ENCODE results near the gene CRACR2B. TPM values are rescaled to one million over a fixed set of nuclear protein-coding genes. Genes with fewer than 3 reads are reported as not detected.

CRACR2B gene
- total and polyA plus RNA-seq, 2 of the 13 experiments (the other 11 are each of a cell fraction or from before 2014, with no cell fraction given) = 14.9 to 21.0 TPM

GRCh38 chr11:797296-798092, 30.2 kb upstream of the CRACR2B start (continued):
- TF ChIP-seq SALL2 (CRISPR knock-in tag; IDR thresholded peaks at IDR 0.05) (no peak), SNAPC4 (CRISPR knock-in tag; IDR thresholded peaks at IDR 0.05) (0 out of 2 replicates have a peak, but pooled peaks have one; percentile 5), ZNF430 (CRISPR knock-in tag; IDR thresholded peaks at IDR 0.05) (peak; percentile 60; the same call in 1 of the 2 replicates), ATF4 (CRISPR knock-in tag; IDR thresholded peaks at IDR 0.05) (no peak), ZNF234 (CRISPR knock-in tag; conservative IDR thresholded peaks at IDR 0.05) (0 out of 2 replicates have a peak, but pooled peaks have one; percentile 49), ZBTB20 (CRISPR knock-in tag; IDR thresholded peaks at IDR 0.05; ENCODE audit: borderline replicate concordance, low read depth) (peak; percentile 51; the same call in 1 of the 2 replicates), GABPB1 (CRISPR knock-in tag; IDR thresholded peaks at IDR 0.05) (no peak; the same call in 1 of the 2 replicates), ZNF737 (CRISPR knock-in tag; IDR thresholded peaks at IDR 0.05; ENCODE audit: borderline replicate concordance) (no peak), NPAS2 (CRISPR knock-in tag; IDR thresholded peaks at IDR 0.05; ENCODE audit: borderline replicate concordance) (no peak), ZBTB25 (CRISPR knock-in tag; IDR thresholded peaks at IDR 0.05) (no peak), ZNF883 (CRISPR knock-in tag; IDR thresholded peaks at IDR 0.05; ENCODE audit: not compliant biosample characterization) (peak; percentile 16), ARID3A (IDR thresholded peaks at IDR 0.05; ENCODE audit: low read depth, low read length) (no peak), HIVEP1 (CRISPR knock-in tag; IDR thresholded peaks at IDR 0.05) (no peak), DNMT3B (CRISPR knock-in tag; conservative IDR thresholded peaks at IDR 0.05) (no peak), ZNF672 (CRISPR knock-in tag; IDR thresholded peaks at IDR 0.05) (no peak), ZNF878 (CRISPR knock-in tag; IDR thresholded peaks at IDR 0.05) (no peak), HNRNPL (IDR thresholded peaks at IDR 0.05; ENCODE audit: low read depth, low read length) (0 out of 2 replicates have a peak, but pooled peaks have one; percentile 35)
- TF ChIP-seq, protein P1, sequence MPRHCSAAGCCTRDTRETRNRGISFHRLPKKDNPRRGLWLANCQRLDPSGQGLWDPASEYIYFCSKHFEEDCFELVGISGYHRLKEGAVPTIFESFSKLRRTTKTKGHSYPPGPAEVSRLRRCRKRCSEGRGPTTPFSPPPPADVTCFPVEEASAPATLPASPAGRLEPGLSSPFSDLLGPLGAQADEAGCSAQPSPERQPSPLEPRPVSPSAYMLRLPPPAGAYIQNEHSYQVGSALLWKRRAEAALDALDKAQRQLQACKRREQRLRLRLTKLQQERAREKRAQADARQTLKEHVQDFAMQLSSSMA (CRISPR knock-in tag; IDR thresholded peaks at IDR 0.05) = no peak

Measured in HepG2 (cell line).